Mesodermal cell (in vitro differentiated cells): Measurements from ENCODE around the gene LRRC45. TPM values are rescaled to one million over a fixed set of nuclear protein-coding genes. Genes with fewer than 3 reads are reported as not detected.
A peak's percentile ranks its signal among the peaks of the same experiment; 100 is the strongest.
"Not testable (repeated sequence)": the region's sequence is repeated elsewhere in the genome, so short reads cannot be mapped to it uniquely, and the experiment has no call there.

Experiments used
- H3K27ac ChIP-seq: 2 replicates; pipeline ENCODE4 v1.7.0; 2013; ENCODE audit warnings: mild to moderate bottlenecking, low read depth, low read length, moderate library complexity; ENCODE audit not compliant: severe bottlenecking
- H3K36me3 ChIP-seq: 2 replicates; pipeline ENCODE4 v1.7.1; 2013; ENCODE audit warnings: mild to moderate bottlenecking, low read length, moderate library complexity; ENCODE audit not compliant: control insufficient read depth, insufficient read depth
- H3K4me1 ChIP-seq: one replicate; pipeline ENCODE4 v1.7.1; 2013; ENCODE audit warnings: mild to moderate bottlenecking, low read length; ENCODE audit not compliant: insufficient read depth, control insufficient read depth, poor library complexity, severe bottlenecking
- H3K4me3 ChIP-seq: 2 replicates; pipeline ENCODE4 v1.7.0; 2013; ENCODE audit warnings: low read length, control low read depth, mild to moderate bottlenecking; ENCODE audit not compliant: insufficient read depth, poor library complexity, severe bottlenecking; ENCODE audit errors: extremely low read depth
- H3K9me3 ChIP-seq: 2 replicates; pipeline ENCODE4 v1.7.1; 2013; ENCODE audit warnings: mild to moderate bottlenecking, low read length, moderate library complexity; ENCODE audit not compliant: control insufficient read depth
- WGBS, 2 experiments: methylation state at CpG; one replicate each; pipeline ENCODE4 v1.1.5; 2013; ENCODE audit warnings: missing lambda C conversion rate in 2 of 2; ENCODE audit not compliant: insufficient coverage in 2 of 2; 5-methylcytosine and 5-hydroxymethylcytosine counted together
- polyA plus RNA-seq, 2 experiments: library from polyadenylated mRNA; stranded (reverse); fragments of 50-300 nt; gene quantifications; one replicate each; pipeline ENCODE4 v1.2.3, GENCODE V29; 2013

Gene LRRC45
- 10.0 TPM for polyA plus RNA-seq (2013, experiment 1 of 2)
- polyA plus RNA-seq (2013, experiment 2 of 2), result 8.2 TPM

DNA sequence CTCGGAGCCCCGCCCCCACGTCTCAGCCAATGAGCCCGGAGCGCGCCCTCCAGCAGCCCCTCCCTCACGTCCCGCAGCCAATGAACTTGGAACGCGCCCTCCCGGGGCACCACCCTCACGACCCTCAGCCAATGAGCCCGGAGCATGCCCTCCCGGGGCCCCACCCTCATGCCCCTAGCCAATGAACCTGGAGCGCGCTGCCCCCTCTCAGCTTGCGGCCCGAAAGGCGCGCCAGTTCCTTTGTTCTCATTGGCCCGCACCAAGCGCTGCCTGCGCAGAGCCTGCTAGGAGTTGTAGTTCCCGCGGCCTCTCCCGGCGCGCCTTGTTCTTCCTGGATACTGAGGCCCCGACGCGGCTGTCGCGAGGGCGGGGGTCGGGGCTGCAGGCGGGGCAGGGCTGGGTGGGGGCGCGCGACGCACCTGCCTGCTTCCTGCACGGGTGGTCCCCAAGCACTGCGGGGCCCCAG, at the start of gene LRRC45:
Gene LRRC45 (plus strand): TSS at position 325 of the 466 bp plus-strand sequence. CDS start 339 bp downstream, outside the sequence.
- Histone ChIP-seq H3K9me3 (no peaks in the 10 kb centered on the region), H3K4me3 (peak within 1 kb of the TSS; percentile 84), H3K27ac (peak within 1 kb of the TSS; percentile 62), H3K36me3 (peaks cover 6% of the 10 kb centered on the region), H3K4me1 (peaks cover 6% of the 10 kb centered on the region)
- 0% methylated on average over 22 to 26 of the region's 42 CpGs for WGBS, 2 experiments

DNA sequence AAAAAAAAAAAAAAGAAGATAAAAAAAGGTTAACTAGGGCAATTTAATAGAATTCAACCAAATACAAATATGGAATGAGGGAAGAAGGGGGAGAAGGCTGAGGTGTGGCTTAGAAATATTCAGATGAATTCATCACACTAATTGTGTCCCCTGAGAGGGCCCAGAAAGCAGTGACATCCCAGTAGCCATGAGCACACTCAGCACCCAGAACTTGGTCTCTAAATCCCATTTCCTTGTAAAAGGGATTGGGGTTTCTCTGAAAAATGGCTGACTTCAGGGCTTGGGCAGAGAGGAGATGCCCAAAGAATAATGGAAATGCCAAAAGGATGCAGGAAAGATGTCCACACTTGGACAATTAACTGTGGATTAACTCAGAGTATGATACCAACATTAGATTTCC, 49.7 kb upstream of the LRRC45 start:
- Histone ChIP-seq H3K27ac (no peak overlapping the region), H3K9me3 (no peaks in the 10 kb centered on the region), H3K4me1 (peaks cover 3% of the 10 kb centered on the region), H3K4me3 (no peak overlapping the region), H3K36me3 (no peaks in the 10 kb centered on the region)

- no peaks in the 10 kb centered on the region for H3K9me3 ChIP-seq
- H3K4me1 ChIP-seq, result peaks cover 7% of the 10 kb centered on the region
- H3K36me3 ChIP-seq, result peaks cover 17% of the 10 kb centered on the region
- 31 to 42% methylated on average over 24 to 27 of the region's 30 CpGs for WGBS, 2 experiments
- H3K4me3 ChIP-seq, result peak overlapping the region; percentile 68
- no peak overlapping the region for H3K27ac ChIP-seq
These were observed 46.5 kb upstream of the LRRC45 start for GRCh38 chr17:81976332-81977210.

- Histone ChIP-seq H3K9me3 (no peaks in the 10 kb centered on the region), H3K4me3 (peak within 1 kb of the TSS; percentile 68), H3K4me1 (peaks cover 7% of the 10 kb centered on the region), H3K36me3 (peaks cover 17% of the 10 kb centered on the region), H3K27ac (peak within 1 kb of the TSS; percentile 96)
- 0 to 1% methylated on average over 61 to 70 of the region's 76 CpGs for WGBS, 2 experiments
These were observed 45.8 kb upstream of the LRRC45 start, which contains the start of gene ASPSCR1 for GRCh38 chr17:81977211-81977808. Gene ASPSCR1, plus strand, starts transcription at chr17:81977629. Its CDS starts 18 bp downstream, at chr17:81977647.

DNA sequence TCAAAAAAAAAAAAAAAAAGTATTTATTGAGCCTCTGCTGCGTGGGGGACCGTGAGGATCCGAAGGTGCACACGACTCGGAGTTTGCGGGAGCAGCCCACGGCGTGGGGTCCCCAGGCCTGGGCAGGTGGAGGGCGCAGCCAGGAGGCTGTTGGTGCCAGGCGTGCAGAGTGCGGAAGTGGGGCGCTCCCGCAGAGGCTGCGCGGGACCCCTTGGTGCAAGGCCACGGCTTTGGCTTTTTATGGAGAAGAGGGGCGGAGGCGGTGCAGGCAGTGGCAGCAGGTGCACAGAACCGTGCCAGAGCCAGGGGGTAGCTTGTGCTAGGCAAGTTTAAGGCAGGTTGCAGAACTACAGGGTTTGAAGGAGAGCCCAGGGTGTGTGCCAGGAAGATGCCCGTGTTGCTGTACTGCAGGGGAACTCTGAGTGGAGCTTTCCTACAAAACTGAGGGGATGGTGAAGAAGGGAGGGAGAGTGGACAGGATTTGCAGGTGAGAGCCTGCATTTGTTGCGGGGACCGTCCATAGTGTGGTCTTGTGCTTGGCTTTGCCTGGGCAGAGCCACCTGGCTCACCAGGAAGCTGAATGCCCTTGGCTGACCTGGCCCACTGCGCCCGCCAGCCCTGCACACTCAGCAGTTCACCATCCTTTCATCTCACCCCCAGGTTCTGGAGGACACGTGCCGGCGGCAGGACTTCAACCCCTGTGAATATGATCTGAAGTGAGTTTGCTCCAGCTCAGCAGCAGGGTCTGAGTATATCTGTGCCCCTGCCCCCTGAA, 44.4 kb upstream of the LRRC45 start:
- H3K9me3 ChIP-seq, result no peaks in the 10 kb centered on the region
- peak overlapping the region; percentile 68 for H3K4me3 ChIP-seq
- peaks cover 26% of the 10 kb centered on the region for H3K36me3 ChIP-seq
- H3K27ac ChIP-seq, result no peak overlapping the region
- peaks cover 7% of the 10 kb centered on the region for H3K4me1 ChIP-seq
- WGBS, 2 experiments, result 95 to 98% methylated on average over 22 to 26 of the region's 27 CpGs

- H3K36me3 ChIP-seq, result peaks cover 39% of the 10 kb centered on the region
- 96 to 100% methylated on average over 2 to 4 of the region's 4 CpGs for WGBS, 2 experiments
- H3K4me3 ChIP-seq, result no peak overlapping the region
- H3K4me1 ChIP-seq, result peaks cover 7% of the 10 kb centered on the region
- H3K9me3 ChIP-seq, result no peaks in the 10 kb centered on the region
- no peak overlapping the region for H3K27ac ChIP-seq
These were observed 43.0 kb upstream of the LRRC45 start for GRCh38 chr17:81980122-81980521.

- Histone ChIP-seq H3K9me3 (no peaks in the 10 kb centered on the region), H3K4me1 (peaks cover 7% of the 10 kb centered on the region), H3K4me3 (no peak overlapping the region), H3K36me3 (peaks cover 46% of the 10 kb centered on the region), H3K27ac (no peak overlapping the region)
- 92 to 99% methylated on average over 6 of the region's 9 CpGs for WGBS, 2 experiments
These were observed 42.3 kb upstream of the LRRC45 start for GRCh38 chr17:81980707-81981343.

- H3K36me3 ChIP-seq, result peaks cover 51% of the 10 kb centered on the region
- WGBS, 2 experiments, result 94 to 100% methylated on average over 10 to 12 of the region's 12 CpGs
- not testable (repeated sequence) for H3K27ac ChIP-seq, H3K4me3 ChIP-seq, H3K4me1 ChIP-seq, H3K9me3 ChIP-seq
These were observed 41.6 kb upstream of the LRRC45 start for GRCh38 chr17:81981511-81981910.

DNA sequence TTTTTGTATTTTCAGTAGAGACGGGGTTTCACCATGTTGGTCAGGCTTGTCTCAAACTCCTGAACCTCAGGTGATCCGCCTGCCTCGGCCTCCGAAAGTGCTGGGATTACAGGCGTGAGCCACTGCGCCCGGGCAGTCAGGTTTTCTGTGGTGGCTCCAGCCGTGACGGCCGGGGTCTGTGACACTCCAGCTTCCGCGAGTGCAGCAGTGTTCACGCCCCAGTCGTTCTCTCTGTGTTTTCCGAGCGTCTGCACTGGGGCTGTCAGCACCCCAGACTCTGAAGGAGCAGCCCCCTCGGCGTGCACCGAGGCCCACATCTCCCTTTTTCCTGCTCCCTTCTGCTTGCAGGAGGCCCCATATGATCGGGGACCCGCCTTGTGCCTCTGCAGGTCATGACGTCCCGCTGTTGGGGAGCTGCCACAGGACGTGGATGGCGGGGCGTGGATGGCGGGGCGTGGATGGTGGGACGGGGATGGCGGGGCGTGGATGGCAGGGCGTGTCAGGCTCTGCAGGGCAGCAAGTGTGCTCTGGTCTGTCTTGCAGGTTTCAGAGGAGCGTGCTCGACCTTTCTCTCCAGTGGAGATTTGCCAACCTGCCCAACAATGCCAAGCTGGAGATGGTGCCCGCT, 40.0 kb upstream of the LRRC45 start:
- H3K4me3 ChIP-seq, result no peak overlapping the region
- no peaks in the 10 kb centered on the region for H3K9me3 ChIP-seq
- WGBS, 2 experiments, result 95 to 98% methylated on average over 25 to 35 of the region's 35 CpGs
- no peak overlapping the region for H3K27ac ChIP-seq
- peaks cover 7% of the 10 kb centered on the region for H3K4me1 ChIP-seq
- peaks cover 57% of the 10 kb centered on the region for H3K36me3 ChIP-seq
